Trophoblast cell (in vitro differentiated cells and primary cell): Measurements from ENCODE around the gene TMEM154.

Experiments
- DNase-seq, 2 donors: peaks; one replicate each; pipeline ENCODE4 v3.0.0-alpha.2; 2016
- H2AFZ ChIP-seq: 2 replicates; pipeline ENCODE4 v1.6.1; 2013; ENCODE audit warnings: low read length, moderate library complexity, mild to moderate bottlenecking; ENCODE audit not compliant: insufficient read depth, poor library complexity
- H2AK5ac ChIP-seq: 2 replicates; pipeline ENCODE4 v1.6.1; 2013; ENCODE audit warnings: mild to moderate bottlenecking, low read length
- H2BK120ac ChIP-seq: 2 replicates; pipeline ENCODE4 v1.6.1; 2013; ENCODE audit warnings: low read length, mild to moderate bottlenecking, moderate library complexity; ENCODE audit not compliant: insufficient read depth, poor library complexity
- H2BK12ac ChIP-seq: 2 replicates; pipeline ENCODE4 v1.6.1; 2013; ENCODE audit warnings: mild to moderate bottlenecking, low read length, moderate library complexity
- H2BK5ac ChIP-seq: 2 replicates; pipeline ENCODE4 v1.6.1; 2013; ENCODE audit warnings: low read length, low read depth, moderate library complexity, mild to moderate bottlenecking; ENCODE audit not compliant: poor library complexity
- H3K14ac ChIP-seq: 2 replicates; pipeline ENCODE4 v1.6.1; 2013; ENCODE audit warnings: mild to moderate bottlenecking, low read length
- H3K18ac ChIP-seq: 2 replicates; pipeline ENCODE4 v1.6.1; 2013; ENCODE audit warnings: mild to moderate bottlenecking, low read length
- H3K23ac ChIP-seq: 2 replicates; pipeline ENCODE4 v1.6.1; 2013; ENCODE audit warnings: low read length
- H3K27ac ChIP-seq: 2 replicates; pipeline ENCODE4 v1.5.1; 2013; ENCODE audit warnings: low read depth, mild to moderate bottlenecking, inconsistent platforms, low read length, moderate library complexity
- H3K27me3 ChIP-seq: 2 replicates; pipeline ENCODE4 v1.6.1; 2013; ENCODE audit warnings: inconsistent platforms, mild to moderate bottlenecking, low read length, moderate library complexity; ENCODE audit not compliant: insufficient read depth
- H3K36me3 ChIP-seq, 2 experiments: 1 replicate in 1 of 2; 2 replicates in 1 of 2; pipeline ENCODE4 v1.6.1; 2013; ENCODE audit warnings: low read length in 2 of 2, mild to moderate bottlenecking in 2 of 2, moderate library complexity in 1 of 2; ENCODE audit not compliant: insufficient read depth in 2 of 2, control insufficient read depth in 1 of 2
- H3K4ac ChIP-seq: 2 replicates; pipeline ENCODE4 v1.6.1; 2013; ENCODE audit warnings: low read depth, mild to moderate bottlenecking, low read length, moderate library complexity
- H3K4me1 ChIP-seq, 2 experiments: 1 replicate in 1 of 2; 2 replicates in 1 of 2; pipeline ENCODE4 v1.6.1; 2013; ENCODE audit warnings: low read length in 2 of 2, mild to moderate bottlenecking in 2 of 2, moderate library complexity in 1 of 2; ENCODE audit not compliant: insufficient read depth in 2 of 2, control insufficient read depth in 1 of 2
- H3K4me2 ChIP-seq: 2 replicates; pipeline ENCODE4 v1.6.1; 2013; ENCODE audit warnings: inconsistent platforms, mild to moderate bottlenecking, low read length, moderate library complexity
- H3K4me3 ChIP-seq: 2 replicates; pipeline ENCODE4 v1.5.1; 2013; ENCODE audit warnings: mild to moderate bottlenecking, low read depth, low read length, inconsistent platforms
- H3K79me1 ChIP-seq: one replicate; pipeline ENCODE4 v1.6.1; 2013; ENCODE audit warnings: low read length
- H3K79me2 ChIP-seq: 2 replicates; pipeline ENCODE4 v1.6.1; 2013; ENCODE audit warnings: low read length, mild to moderate bottlenecking; ENCODE audit not compliant: control insufficient read depth, insufficient read depth, poor library complexity
- H3K9ac ChIP-seq: 2 replicates; pipeline ENCODE4 v1.6.1; 2013; ENCODE audit warnings: mild to moderate bottlenecking, low read length
- H3K9me3 ChIP-seq: 2 replicates; pipeline ENCODE4 v1.6.1; 2013; ENCODE audit warnings: low read depth, mild to moderate bottlenecking, control low read depth, inconsistent platforms, low read length; ENCODE audit not compliant: insufficient read depth
- H4K12ac ChIP-seq: 2 replicates; pipeline ENCODE4 v1.6.1; 2013; ENCODE audit warnings: low read depth, mild to moderate bottlenecking, low read length, moderate library complexity
- H4K8ac ChIP-seq: 2 replicates; pipeline ENCODE4 v1.6.1; 2013; ENCODE audit warnings: low read depth, mild to moderate bottlenecking, low read length, moderate library complexity
- H4K91ac ChIP-seq: one replicate; pipeline ENCODE4 v1.6.1; 2013; ENCODE audit warnings: low read depth, mild to moderate bottlenecking, low read length, moderate library complexity
- whole genome bisulfite sequencing: extraction: QIAGEN DNeasy Blood & Tissue Kit; methylation state at CpG from one replicate; pipeline ENCODE4 v1.1.7; 2013; ENCODE audit warnings: missing lambda C conversion rate; ENCODE audit not compliant: insufficient read length, insufficient coverage; ENCODE audit errors: extremely low coverage; 5-methylcytosine and 5-hydroxymethylcytosine counted together

Gene TMEM154

DNA sequence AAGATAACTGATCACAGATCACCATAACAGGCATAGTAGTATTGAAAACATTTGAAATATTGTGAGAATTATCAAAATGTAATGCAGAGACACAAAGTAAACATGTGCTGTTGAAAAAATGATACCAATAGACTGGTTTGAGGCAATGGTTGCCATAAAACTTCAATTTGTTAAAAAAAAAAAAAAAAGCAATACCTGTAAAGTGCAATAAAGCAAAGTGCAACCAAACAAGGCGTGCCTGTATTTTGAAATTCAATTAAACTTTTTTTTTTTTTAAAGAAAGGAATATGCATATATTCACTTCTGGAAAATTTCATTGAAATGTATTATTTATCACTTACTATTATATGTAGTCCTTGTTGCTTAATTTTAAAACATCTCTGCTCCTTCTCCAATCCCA is 27.7 kb downstream of the TMEM154 start:
- H2BK120ac ChIP-seq = no peak overlapping the region
- H3K36me3 ChIP-seq = peaks cover 0 to 1% of the 10 kb centered on the region in 2 experiments
- WGBS = no CpG with 5 or more reads among the region's 1 CpG
- no peak overlapping the region for H2BK12ac ChIP-seq
- no peak overlapping the region for H4K12ac ChIP-seq
- no peak overlapping the region for H3K4me2 ChIP-seq
- no peak overlapping the region for H3K23ac ChIP-seq
- H2BK5ac ChIP-seq = no peak overlapping the region
- H3K79me1 ChIP-seq = no peaks in the 10 kb centered on the region
- H3K14ac ChIP-seq = no peak overlapping the region
- H3K27ac ChIP-seq = no peak overlapping the region
- H3K9me3 ChIP-seq = no peaks in the 10 kb centered on the region
- no peaks in the 10 kb centered on the region for H3K4me1 ChIP-seq
- no peaks in the 10 kb centered on the region for H3K27me3 ChIP-seq
- no peak overlapping the region for H2AK5ac ChIP-seq
- H3K18ac ChIP-seq = no peak overlapping the region
- H4K8ac ChIP-seq = no peak overlapping the region
- no peaks in the 10 kb centered on the region for H3K79me2 ChIP-seq
- H3K9ac ChIP-seq = no peak overlapping the region
- H4K91ac ChIP-seq = no peak overlapping the region
- H2AFZ ChIP-seq = no peak overlapping the region
- H3K4me3 ChIP-seq = no peak overlapping the region
- DNase-seq = no peak
- H3K4ac ChIP-seq = no peak overlapping the region

GRCh38 chr4:152651473-152652060 is 28.2 kb downstream of the TMEM154 start:
- Histone ChIP-seq H3K79me2 (no peaks in the 10 kb centered on the region), H3K4me2 (no peak overlapping the region), H4K12ac (no peak overlapping the region), H3K27me3 (no peaks in the 10 kb centered on the region), H2BK12ac (no peak overlapping the region), H3K14ac (no peak overlapping the region), H3K4ac (no peak overlapping the region), H3K4me1 (no peaks in the 10 kb centered on the region), H3K9ac (no peak overlapping the region), H2AFZ (no peak overlapping the region), H3K18ac (no peak overlapping the region), H3K79me1 (no peaks in the 10 kb centered on the region), H3K27ac (no peak overlapping the region), H3K23ac (no peak overlapping the region), H4K8ac (no peak overlapping the region), H2BK5ac (no peak overlapping the region), H2AK5ac (no peak overlapping the region), H3K36me3 (peaks cover 0 to 1% of the 10 kb centered on the region in 2 experiments), H3K9me3 (no peaks in the 10 kb centered on the region), H2BK120ac (no peak overlapping the region), H3K4me3 (no peak overlapping the region), H4K91ac (no peak overlapping the region)
- DNase-seq = no peak

DNA sequence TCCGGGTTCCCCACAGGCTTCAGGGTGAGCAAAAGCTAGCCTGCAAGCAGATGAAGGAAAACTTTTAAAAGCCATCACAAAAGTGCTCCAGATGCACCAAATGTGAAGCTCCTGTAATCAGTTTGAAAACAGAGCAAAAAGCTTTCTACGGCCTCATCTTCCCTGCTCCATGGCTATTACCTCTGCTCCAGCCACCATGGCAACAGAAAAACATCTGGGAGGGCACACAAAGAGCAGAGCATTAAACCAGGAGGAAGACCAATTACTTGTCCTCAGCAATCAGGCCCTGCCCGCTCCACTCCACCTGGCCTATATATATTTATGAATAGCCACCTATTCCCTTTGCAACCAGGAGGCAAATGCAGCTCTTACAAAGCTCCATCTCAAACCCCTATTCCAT is 33.6 kb downstream of the TMEM154 start:
- Histone ChIP-seq H3K23ac (no peak overlapping the region), H2BK120ac (no peak overlapping the region), H3K4me2 (no peak overlapping the region), H2AK5ac (no peak overlapping the region), H3K9me3 (no peaks in the 10 kb centered on the region), H4K12ac (no peak overlapping the region), H3K79me2 (no peaks in the 10 kb centered on the region), H2BK12ac (no peak overlapping the region), H3K4ac (no peak overlapping the region), H2BK5ac (no peak overlapping the region), H3K27me3 (no peaks in the 10 kb centered on the region), H3K4me1 (no peaks in the 10 kb centered on the region), H3K79me1 (no peaks in the 10 kb centered on the region), H3K18ac (no peak overlapping the region), H3K14ac (no peak overlapping the region), H4K91ac (no peak overlapping the region), H3K4me3 (no peak overlapping the region), H4K8ac (no peak overlapping the region), H3K36me3 (peaks cover 1 to 2% of the 10 kb centered on the region in 2 experiments), H3K9ac (no peak overlapping the region), H3K27ac (no peak overlapping the region), H2AFZ (no peak overlapping the region)
- no CpG with 5 or more reads among the region's 3 CpGs for WGBS
- no peak for DNase-seq

DNA sequence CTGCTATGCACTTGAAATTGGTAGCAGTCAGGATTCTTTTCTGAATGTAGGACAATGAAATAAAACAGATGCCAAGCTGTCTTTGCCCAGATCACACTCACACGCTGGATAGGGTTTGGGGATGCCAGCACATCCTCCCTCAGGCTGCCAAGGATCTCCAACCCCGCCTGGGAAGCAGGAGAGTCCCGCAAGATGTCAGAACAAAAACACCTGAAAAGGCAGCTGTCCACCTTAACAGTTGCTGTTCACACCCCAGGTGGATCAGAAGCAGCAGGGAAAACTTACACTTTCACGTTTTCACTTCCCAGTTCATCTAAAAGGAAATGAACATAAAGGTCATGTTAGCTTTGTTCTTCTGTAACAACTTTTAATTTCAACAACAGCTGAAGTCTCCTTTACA is 35.7 kb downstream of the TMEM154 start:
- Histone ChIP-seq H4K91ac (no peak overlapping the region), H3K4me2 (no peak overlapping the region), H2AK5ac (no peak overlapping the region), H3K9me3 (no peaks in the 10 kb centered on the region), H3K4me1 (no peaks in the 10 kb centered on the region), H3K4ac (no peak overlapping the region), H2BK5ac (no peak overlapping the region), H3K23ac (no peak overlapping the region), H3K14ac (no peak overlapping the region), H3K79me1 (no peaks in the 10 kb centered on the region), H3K18ac (no peak overlapping the region), H3K9ac (no peak overlapping the region), H2BK120ac (no peak overlapping the region), H3K27me3 (no peaks in the 10 kb centered on the region), H2AFZ (no peak overlapping the region), H2BK12ac (no peak overlapping the region), H3K36me3 (peaks cover 1 to 2% of the 10 kb centered on the region in 2 experiments), H3K27ac (no peak overlapping the region), H3K4me3 (no peak overlapping the region), H4K12ac (no peak overlapping the region), H3K79me2 (no peaks in the 10 kb centered on the region), H4K8ac (no peak overlapping the region)
- WGBS = no CpG with 5 or more reads among the region's 4 CpGs
- no peak for DNase-seq
